HTR-8/SVneo (cell line): Measurements from ENCODE around the gene HMGCS2.
"Not testable (repeated sequence)": the region's sequence is repeated elsewhere in the genome, so short reads cannot be mapped to it uniquely, and the experiment has no call there.

Source experiments
- DNase-seq: peaks from one replicate; pipeline ENCODE4 v3.0.0; 2011; ENCODE audit warnings: low spot score, mixed read lengths; ENCODE audit not compliant: insufficient read length
- FAIRE-seq: peaks from 2 replicates; lab custom pipeline; 2011; peaks lifted over from hg19 to GRCh38; lab: Jason Lieb, UNC

Gene HMGCS2

GRCh38 chr1:119706599-119706998 lies 62.1 kb downstream of the HMGCS2 start:
- not testable (repeated sequence) for DNase-seq, FAIRE-seq

GRCh38 chr1:119703666-119704450 lies 64.8 kb downstream of the HMGCS2 start:
- FAIRE-seq = no peak
- DNase-seq = no peak

DNA sequence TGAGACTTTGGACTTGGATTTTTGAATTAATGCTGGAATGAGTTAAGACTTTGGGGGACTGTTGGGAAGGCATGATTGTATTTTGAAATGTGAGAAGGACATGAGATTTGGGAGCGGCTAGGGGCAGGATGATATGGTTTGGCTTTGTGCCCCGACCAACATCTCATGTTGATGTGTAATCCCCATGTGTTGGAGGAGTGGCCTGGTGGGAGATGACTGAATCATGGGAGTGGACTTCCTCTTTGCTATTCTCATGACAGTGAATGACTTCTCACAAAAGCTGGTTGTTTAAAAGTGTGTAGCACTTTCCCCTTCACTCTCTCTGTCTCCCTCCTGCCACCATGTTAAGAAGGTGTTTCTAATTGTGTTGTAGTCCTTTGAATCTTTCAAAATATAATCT lies 66.3 kb downstream of the HMGCS2 start:
- FAIRE-seq = no peak
- no peak for DNase-seq

GRCh38 chr1:119701659-119702058 lies 67.0 kb downstream of the HMGCS2 start:
- DNase-seq = no peak
- FAIRE-seq = no peak

GRCh38 chr1:119700326-119700725 lies 68.4 kb downstream of the HMGCS2 start:
- no peak for DNase-seq
- no peak for FAIRE-seq
